ENCODE results near the gene TOP3B.

DNA sequence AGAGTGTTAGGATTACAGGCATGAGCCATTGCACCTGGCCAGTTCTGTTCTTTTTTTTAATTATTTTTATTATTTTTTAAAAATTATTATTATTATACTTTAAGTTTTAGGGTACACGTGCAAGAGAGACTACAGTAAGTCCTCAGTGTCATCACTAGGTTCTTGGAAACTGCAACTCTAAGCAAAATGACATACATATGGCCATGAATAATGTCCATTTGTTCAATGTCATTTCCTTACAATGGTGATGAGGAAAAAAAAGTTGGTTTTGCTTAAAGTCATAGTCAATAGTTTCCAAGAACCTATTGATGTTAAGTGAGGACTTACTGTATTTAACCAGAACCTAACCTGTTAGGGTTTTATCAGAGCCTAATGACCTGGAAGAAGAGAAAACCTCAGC, 29.4 kb upstream of the TOP3B start:
- TF ChIP-seq, protein P1, sequence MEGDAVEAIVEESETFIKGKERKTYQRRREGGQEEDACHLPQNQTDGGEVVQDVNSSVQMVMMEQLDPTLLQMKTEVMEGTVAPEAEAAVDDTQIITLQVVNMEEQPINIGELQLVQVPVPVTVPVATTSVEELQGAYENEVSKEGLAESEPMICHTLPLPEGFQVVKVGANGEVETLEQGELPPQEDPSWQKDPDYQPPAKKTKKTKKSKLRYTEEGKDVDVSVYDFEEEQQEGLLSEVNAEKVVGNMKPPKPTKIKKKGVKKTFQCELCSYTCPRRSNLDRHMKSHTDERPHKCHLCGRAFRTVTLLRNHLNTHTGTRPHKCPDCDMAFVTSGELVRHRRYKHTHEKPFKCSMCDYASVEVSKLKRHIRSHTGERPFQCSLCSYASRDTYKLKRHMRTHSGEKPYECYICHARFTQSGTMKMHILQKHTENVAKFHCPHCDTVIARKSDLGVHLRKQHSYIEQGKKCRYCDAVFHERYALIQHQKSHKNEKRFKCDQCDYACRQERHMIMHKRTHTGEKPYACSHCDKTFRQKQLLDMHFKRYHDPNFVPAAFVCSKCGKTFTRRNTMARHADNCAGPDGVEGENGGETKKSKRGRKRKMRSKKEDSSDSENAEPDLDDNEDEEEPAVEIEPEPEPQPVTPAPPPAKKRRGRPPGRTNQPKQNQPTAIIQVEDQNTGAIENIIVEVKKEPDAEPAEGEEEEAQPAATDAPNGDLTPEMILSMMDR (IDR thresholded peaks at IDR 0.05 in 2 of 3, conservative IDR thresholded peaks at IDR 0.05 in 1 of 3; ENCODE audit: insufficient read depth in 2 of 3, low read depth in 1 of 3, low read length in 3 of 3), result no peak
- TF ChIP-seq POLR2A (conservative IDR thresholded peaks at IDR 0.05), result no peak
